ENCODE data around the gene OR5H14. TPM values are rescaled to one million over a fixed set of nuclear protein-coding genes. Genes with fewer than 3 reads are reported as not detected.
"Not testable (repeated sequence)": the region's sequence is repeated elsewhere in the genome, so short reads cannot be mapped to it uniquely, and the experiment has no call there.

Gene OR5H14
- polyA plus RNA-seq (ENCODE audit: insufficient read length in 12 of 12) = under 1 TPM in 1 of 12 donors, not detected in 11; 0.03 TPM
- long read RNA-seq, donor 1 = 0 reads
- long read RNA-seq, donor 2 = 0 reads
- long read RNA-seq, donor 3 = 0 reads
- long read RNA-seq, donor 4 = 0 reads
- long read RNA-seq, donor 5 = 0 reads
- long read RNA-seq, donor 6 = 0 reads
- long read RNA-seq, donor 7 = 0 reads
- long read RNA-seq, donor 8 = 0 reads
- long read RNA-seq, donor 9 = 0 reads
- long read RNA-seq, donor 10 = 0 reads
- long read RNA-seq, donor 11 = 0 reads

DNA sequence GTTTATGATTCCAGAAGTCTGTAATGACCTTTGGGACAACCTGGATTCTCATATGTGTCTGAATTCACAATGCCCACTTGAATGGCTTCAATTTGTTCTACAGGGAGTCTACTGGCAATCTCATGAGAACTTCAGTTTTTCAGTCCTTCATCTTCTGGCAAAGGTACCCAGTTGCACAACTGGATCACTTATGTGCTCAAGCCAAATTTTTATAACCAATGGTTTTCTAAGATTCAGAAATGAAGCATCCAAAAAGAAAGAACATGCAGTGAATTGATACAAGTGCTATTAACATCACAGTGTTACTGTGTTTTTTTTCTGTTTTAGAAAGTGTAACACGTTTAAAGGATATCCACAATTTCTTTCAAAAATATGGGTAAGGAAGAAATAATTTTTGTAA lies at the start of gene OR5H14:
OR5H14 (plus strand) TSS at position 301 of the 400 bp plus-strand sequence. CDS start 1,907 bp downstream, outside the sequence.
- no peak for DNase-seq

- DNase-seq = no peak
Observed at GRCh38 chr3:98099848-98100247, 47.4 kb upstream of the OR5H14 start.

- no peak for DNase-seq
Observed at GRCh38 chr3:98108162-98108561, 39.1 kb upstream of the OR5H14 start.

- DNase-seq = no peak
Observed at GRCh38 chr3:98109807-98110549, 37.3 kb upstream of the OR5H14 start.

GRCh38 chr3:98110550-98110908 lies 36.8 kb upstream of the OR5H14 start:
- no peak for DNase-seq

- DNase-seq = no peak
Observed at GRCh38 chr3:98114264-98114663, 33.0 kb upstream of the OR5H14 start.

DNA sequence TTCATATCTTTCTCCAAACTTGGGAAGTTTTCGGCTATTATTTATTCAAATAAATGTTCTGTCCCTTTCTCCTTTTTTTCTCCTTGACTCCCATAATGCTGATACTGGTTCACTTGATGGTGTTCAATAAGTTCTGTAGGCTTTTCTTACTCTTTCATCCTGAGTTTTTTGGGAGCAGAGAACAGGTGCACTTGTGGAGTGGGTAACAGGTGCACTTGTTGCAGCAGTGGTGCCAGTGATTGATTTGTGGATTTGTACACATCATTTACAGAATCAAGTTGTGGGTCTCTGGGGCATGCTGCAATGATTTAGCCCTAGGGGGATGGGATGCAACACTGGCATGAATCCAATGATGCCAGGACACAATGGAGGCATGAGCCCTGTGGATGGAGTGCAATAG lies 31.6 kb upstream of the OR5H14 start:
- DNase-seq = no peak

GRCh38 chr3:98130421-98130820 lies 16.9 kb upstream of the OR5H14 start, which contains the start of gene OR5H1:
OR5H1 (plus strand) TSS chr3:98130721; CDS start chr3:98132698, 1,977 bp downstream.
- no peak for DNase-seq

GRCh38 chr3:98136631-98137030 lies 10.6 kb upstream of the OR5H14 start:
- no peak for DNase-seq

DNA sequence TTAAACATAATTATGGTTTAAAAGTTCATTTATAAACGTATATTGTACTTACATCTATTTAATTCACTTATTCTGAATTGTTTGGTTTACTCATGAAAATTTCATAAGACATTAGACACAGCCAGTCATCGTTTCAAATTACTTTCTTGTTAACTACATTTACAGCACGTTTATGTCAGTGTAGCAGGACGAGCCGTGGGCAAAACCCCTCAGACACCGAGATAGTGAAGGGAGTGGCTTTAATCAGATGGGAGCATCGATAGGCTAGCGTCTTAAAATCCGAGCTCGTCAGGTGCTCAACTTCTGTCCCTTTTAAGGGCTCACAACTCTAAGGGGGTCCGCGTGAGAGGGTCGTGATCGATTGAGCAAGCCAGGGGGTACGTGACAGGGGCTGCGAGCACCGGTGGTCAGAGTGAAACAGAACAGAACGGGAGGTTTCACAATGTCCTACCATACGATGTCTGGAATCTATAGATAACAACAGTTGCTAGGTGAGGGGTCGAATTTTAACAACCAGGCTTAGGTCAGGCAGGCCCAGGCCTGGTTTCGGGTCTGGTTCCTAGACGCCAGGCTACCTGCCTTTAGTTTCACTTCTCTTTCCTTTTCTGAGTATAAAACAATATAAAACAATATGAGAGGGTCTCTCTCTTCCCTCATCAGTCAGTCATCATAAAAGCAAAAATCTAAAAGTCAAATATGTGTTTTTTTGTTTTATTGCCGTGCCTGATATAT lies 9.3 kb upstream of the OR5H14 start:
- DNase-seq = not testable (repeated sequence)

DNA sequence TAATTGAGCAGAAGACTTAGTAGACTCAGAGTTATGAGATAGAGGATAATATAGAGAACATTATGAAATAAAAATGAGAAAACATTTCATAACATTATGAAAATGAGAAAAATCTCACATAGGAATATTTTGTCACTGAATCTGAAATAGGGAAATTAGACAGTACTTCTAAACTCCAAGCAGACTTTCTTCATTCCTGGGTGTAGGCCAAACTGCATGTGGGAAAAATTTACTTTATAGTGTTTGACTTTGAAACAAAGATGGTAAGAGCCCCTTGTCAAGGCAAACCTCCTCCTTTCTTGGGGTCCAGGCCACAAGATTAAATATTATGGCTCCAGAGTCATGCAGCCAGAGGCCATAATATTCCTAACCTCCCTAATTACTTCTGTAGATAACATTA lies 6.7 kb upstream of the OR5H14 start:
- no peak for DNase-seq

DNA sequence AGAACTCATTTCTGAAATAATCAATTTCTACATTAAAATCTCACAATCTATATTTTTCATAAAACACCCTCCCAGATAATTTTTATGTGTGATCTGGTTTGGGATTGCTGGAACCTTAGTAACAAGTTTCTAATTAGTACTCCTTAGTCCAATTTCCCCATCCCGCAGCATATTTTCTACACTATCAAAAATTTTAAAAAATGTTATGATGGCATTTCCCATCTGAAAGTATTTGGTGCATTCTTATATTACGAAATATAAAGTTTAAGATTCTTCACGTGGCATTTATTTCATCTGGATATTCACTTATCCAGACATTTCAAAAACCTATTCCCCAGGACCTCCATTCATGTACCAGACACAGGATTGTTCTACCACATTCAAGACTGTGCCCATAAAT lies 1.5 kb downstream of the OR5H14 start:
- no peak for DNase-seq

DNA sequence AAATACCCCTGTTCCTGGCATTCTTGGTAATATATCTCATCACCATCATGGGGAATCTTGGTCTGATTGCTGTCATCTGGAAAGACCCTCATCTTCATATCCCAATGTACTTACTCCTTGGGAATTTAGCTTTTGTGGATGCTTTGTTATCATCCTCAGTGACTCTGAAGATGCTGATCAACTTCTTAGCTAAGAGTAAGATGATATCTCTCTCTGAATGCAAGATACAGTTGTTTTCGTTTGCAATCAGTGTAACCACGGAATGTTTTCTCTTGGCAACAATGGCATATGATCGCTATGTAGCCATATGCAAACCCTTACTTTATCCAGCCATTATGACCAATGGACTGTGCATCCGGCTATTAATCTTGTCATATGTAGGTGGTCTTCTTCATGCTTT lies 2.2 kb downstream of the OR5H14 start:
- DNase-seq = not testable (repeated sequence)

- no peak for DNase-seq
Observed at GRCh38 chr3:98151241-98151640, 4.0 kb downstream of the OR5H14 start.

DNA sequence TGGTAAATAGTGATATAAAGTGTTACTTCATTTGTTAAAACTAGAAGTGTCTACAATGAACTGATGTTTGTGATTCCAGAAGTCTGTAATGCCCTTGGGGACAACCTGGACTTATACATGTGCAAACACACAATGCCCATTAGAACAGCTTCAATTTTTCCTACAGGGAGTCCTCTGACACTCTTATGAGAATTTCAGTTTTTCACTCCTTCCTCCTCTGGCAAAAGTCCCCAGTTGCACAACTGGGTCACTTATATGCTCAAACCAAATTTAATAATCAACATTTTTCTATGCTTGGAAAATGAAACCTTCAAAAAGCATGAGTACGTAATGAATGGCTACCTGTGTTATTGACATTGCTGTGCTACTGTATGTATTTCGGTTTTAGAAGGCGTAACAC lies 19.1 kb downstream of the OR5H14 start, which contains the start of gene OR5H15:
OR5H15 (plus strand) TSS at position 301 of the 400 bp plus-strand sequence. CDS start 2,004 bp downstream, outside the sequence.
- DNase-seq = no peak

DNA sequence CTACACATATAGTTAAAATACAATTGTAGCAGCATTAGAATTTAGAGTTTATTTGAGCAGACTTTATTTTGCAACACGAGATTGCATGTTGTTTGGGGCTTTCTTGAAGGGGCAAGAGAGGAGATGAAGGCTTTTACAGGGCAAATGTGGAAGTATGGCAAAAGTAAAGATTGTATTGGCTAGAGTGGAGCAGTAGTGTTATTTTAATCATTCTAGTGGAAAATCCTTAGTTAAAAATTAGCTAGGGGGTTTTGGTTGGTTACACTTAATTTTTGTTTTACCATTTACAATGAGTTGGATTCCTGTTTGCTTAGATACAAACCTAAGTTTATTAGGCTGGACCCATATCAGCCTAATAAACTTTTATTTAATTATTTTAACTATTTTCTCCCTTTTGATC lies 23.8 kb downstream of the OR5H14 start:
- DNase-seq = no peak

DNA sequence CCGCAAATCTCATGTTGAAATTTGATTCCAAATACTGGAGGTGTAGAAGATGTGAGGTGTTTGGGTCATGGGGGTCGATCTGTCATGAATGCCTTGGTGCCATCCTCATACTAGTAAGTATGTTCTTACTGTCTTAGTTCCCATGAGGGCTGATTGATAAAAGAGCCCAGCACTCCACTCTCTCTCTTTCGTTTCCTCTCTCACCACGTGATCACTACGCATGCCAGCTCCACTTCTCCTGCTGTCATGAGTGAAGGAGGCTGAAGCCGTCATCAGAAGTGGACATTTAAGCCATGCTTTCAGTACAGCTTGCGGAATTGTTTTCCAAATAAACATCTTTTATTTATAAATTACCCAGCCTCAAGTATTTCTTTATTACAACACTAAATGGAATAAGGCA lies 25.3 kb downstream of the OR5H14 start:
- DNase-seq = no peak

GRCh38 chr3:98180319-98180890 lies 33.1 kb downstream of the OR5H14 start:
- DNase-seq = no peak

DNA sequence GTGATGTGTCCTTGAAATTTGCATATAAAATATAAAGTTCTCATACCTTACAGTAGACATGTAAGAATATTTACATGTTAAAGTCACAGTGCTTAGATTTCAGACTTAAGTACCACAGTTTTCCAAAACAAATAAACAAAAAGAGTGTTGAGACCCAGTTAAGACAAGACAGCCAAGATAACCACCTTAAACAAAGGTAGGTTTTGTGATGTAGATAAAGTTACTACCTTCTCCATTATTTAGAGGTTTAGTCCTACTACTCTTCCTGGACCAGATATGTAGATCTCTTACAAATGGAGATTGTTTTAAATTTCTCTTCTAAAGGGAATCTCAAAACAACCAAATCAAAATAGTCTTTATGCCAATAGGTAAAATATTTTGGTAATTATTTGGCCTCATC lies 34.9 kb downstream of the OR5H14 start:
- no peak for DNase-seq

GRCh38 chr3:98185180-98185579 lies 37.9 kb downstream of the OR5H14 start:
- no peak for DNase-seq

- no peak for DNase-seq
Observed at GRCh38 chr3:98188545-98188944, 41.3 kb downstream of the OR5H14 start.

DNA sequence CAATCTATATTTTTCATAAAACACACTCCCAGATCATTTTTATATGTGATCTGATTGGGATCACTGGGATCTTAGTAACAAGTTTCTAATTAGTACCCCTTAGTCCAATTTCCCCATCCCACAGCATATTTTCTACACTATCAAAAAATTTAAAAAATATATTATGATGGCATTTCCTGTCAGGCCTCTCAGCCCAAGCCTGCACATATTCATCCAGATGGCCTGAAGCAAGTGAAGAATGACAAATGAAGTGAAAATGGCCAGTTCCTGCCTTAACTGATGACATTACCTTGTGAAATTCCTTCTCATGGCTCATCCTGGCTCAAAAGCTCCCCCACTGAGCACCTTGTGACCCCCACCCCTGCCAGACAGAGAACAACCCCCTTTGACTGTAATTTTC lies 43.6 kb downstream of the OR5H14 start:
- not testable (repeated sequence) for DNase-seq

All from muscle of arm (tissue), 14 donors.